Choroid plexus epithelial cell (primary cell): ENCODE data around the gene MLKL.

Source experiments
- DNase-seq: peaks from one replicate; pipeline ENCODE4 v3.0.0-alpha.2; 2010; ENCODE audit warnings: low read depth
- H3K4me3 ChIP-seq: 2 replicates; pipeline ENCODE4 v1.5.1; 2011; ENCODE audit warnings: low read depth, mild to moderate bottlenecking, control low read depth, low read length, moderate library complexity
- CTCF ChIP-seq: conservative IDR thresholded peaks from 2 replicates; pipeline ENCODE4 v1.5.1; 2011; ENCODE audit warnings: low read depth, mild to moderate bottlenecking, control low read depth, inconsistent platforms, low read length, moderate library complexity

Gene MLKL

GRCh38 chr16:74744566-74744965, 43.9 kb upstream of the MLKL start:
- no peak overlapping the region for H3K4me3 ChIP-seq
- TF ChIP-seq CTCF = no peak
- DNase-seq = no peak

- no peak overlapping the region for H3K4me3 ChIP-seq
- no peak for TF ChIP-seq CTCF
- DNase-seq = peak; percentile 51
Measured at GRCh38 chr16:74743668-74744299, 43.1 kb upstream of the MLKL start.

GRCh38 chr16:74743045-74743667, 42.5 kb upstream of the MLKL start:
- H3K4me3 ChIP-seq = no peak overlapping the region
- TF ChIP-seq CTCF = no peak
- DNase-seq = no peak

GRCh38 chr16:74742051-74742481, 41.4 kb upstream of the MLKL start:
- DNase-seq = peak; percentile 54
- H3K4me3 ChIP-seq = no peak overlapping the region
- no peak for TF ChIP-seq CTCF

GRCh38 chr16:74740795-74741304, 40.2 kb upstream of the MLKL start:
- H3K4me3 ChIP-seq = no peak overlapping the region
- no peak for TF ChIP-seq CTCF
- DNase-seq = no peak

- no peak for DNase-seq
- no peak for TF ChIP-seq CTCF
- no peak overlapping the region for H3K4me3 ChIP-seq
Measured at GRCh38 chr16:74739275-74739674, 38.6 kb upstream of the MLKL start.

GRCh38 chr16:74738816-74739215, 38.2 kb upstream of the MLKL start:
- no peak overlapping the region for H3K4me3 ChIP-seq
- DNase-seq = no peak
- no peak for TF ChIP-seq CTCF
